HG03469 (cell line): ENCODE measurements around the gene GABRB1.
A peak's percentile ranks its signal among the peaks of the same experiment; 100 is the strongest.
"Not testable (repeated sequence)": the region's sequence is repeated elsewhere in the genome, so short reads cannot be mapped to it uniquely, and the experiment has no call there.

ENCODE experiments used
- ATAC-seq: cut with Tn5 transposase; IDR thresholded peaks from one replicate; pipeline ENCODE4 v1.9.1; 2021; ENCODE audit warnings: mild to moderate bottlenecking, moderate library complexity, moderate number of reproducible peaks; ENCODE audit not compliant: unreplicated experiment

GABRB1 gene

GRCh38 chr4:47374477-47374876 lies 343.1 kb downstream of the GABRB1 start:
- no peak for ATAC-seq

- not testable (repeated sequence) for ATAC-seq
These were observed 346.7 kb downstream of the GABRB1 start for GRCh38 chr4:47378021-47378530.

GRCh38 chr4:47381172-47381571 lies 349.8 kb downstream of the GABRB1 start:
- no peak for ATAC-seq

- no peak for ATAC-seq
These were observed 351.5 kb downstream of the GABRB1 start for GRCh38 chr4:47382846-47383360.

- ATAC-seq = peak; percentile 78
These were observed 352.6 kb downstream of the GABRB1 start for GRCh38 chr4:47383829-47384427.

- no peak for ATAC-seq
These were observed 354.8 kb downstream of the GABRB1 start for GRCh38 chr4:47386146-47386545.

- ATAC-seq = no peak
These were observed 355.3 kb downstream of the GABRB1 start for GRCh38 chr4:47386561-47387235.

- ATAC-seq = no peak
These were observed 359.2 kb downstream of the GABRB1 start for GRCh38 chr4:47390428-47391125.

GRCh38 chr4:47391256-47391655 lies 359.9 kb downstream of the GABRB1 start:
- peak; percentile 70 for ATAC-seq

GRCh38 chr4:47406408-47406807 lies 375.0 kb downstream of the GABRB1 start:
- ATAC-seq = no peak

- ATAC-seq = no peak
These were observed 378.9 kb downstream of the GABRB1 start for GRCh38 chr4:47410271-47410670.

- ATAC-seq = no peak
These were observed 382.2 kb downstream of the GABRB1 start for GRCh38 chr4:47413521-47413920.

GRCh38 chr4:47415719-47416118 lies 384.4 kb downstream of the GABRB1 start:
- ATAC-seq = no peak

- ATAC-seq = no peak
These were observed 386.8 kb downstream of the GABRB1 start for GRCh38 chr4:47418147-47418546.

GRCh38 chr4:47419296-47419695 lies 387.9 kb downstream of the GABRB1 start:
- ATAC-seq = no peak

GRCh38 chr4:47425628-47426027 lies 394.3 kb downstream of the GABRB1 start:
- no peak for ATAC-seq

GRCh38 chr4:47427935-47428334 lies 396.6 kb downstream of the GABRB1 start:
- no peak for ATAC-seq

GRCh38 chr4:47432749-47433148 lies 401.4 kb downstream of the GABRB1 start:
- ATAC-seq = no peak

GRCh38 chr4:47434931-47435330 lies 403.6 kb downstream of the GABRB1 start:
- no peak for ATAC-seq

GRCh38 chr4:47442980-47443379 lies 411.6 kb downstream of the GABRB1 start:
- ATAC-seq = peak; percentile 62

- no peak for ATAC-seq
These were observed 412.7 kb downstream of the GABRB1 start for GRCh38 chr4:47444031-47444430.

GRCh38 chr4:47451657-47452056 lies 420.3 kb downstream of the GABRB1 start:
- no peak for ATAC-seq
